Loucy (cell line): ENCODE results near the gene AGBL4.

Experiments used
- CTCF ChIP-seq: fragments of 200-600 bp; sonication (generic); conservative IDR thresholded peaks from 2 replicates; pipeline ENCODE4 v1.5.1; 2014; ENCODE audit warnings: mild to moderate bottlenecking, antibody characterized with exemption, low read length
- EZH2phosphoT487 ChIP-seq: fragments of 200-600 bp; IDR thresholded peaks from 2 replicates; pipeline ENCODE4 v1.6.1; 2018; ENCODE audit warnings: antibody characterized with exemption, mild to moderate bottlenecking, moderate library complexity, borderline replicate concordance

- TF ChIP-seq CTCF = no peak; the same call in 1 of the 2 replicates
- TF ChIP-seq EZH2phosphoT487 = no peak
These were observed 1305.6 kb downstream of the AGBL4 start for GRCh38 chr1:48718116-48718630.
